MM.1S (cell line): ENCODE measurements around the gene MAP4.

Experiments used
- CTCF ChIP-seq: fragments of 300-600 bp; sonication (generic); IDR thresholded peaks from 2 replicates; pipeline ENCODE4 v1.5.1; 2016; ENCODE audit warnings: antibody characterized with exemption, low read length, mixed read lengths
- EZH2 ChIP-seq: fragments of 300-600 bp; sonication (generic); optimal IDR thresholded peaks from 2 replicates; pipeline ENCODE3; 2017; ENCODE audit warnings: low read depth, mild to moderate bottlenecking, antibody characterized with exemption, low read length, mixed read lengths

- no peak for TF ChIP-seq EZH2
- TF ChIP-seq CTCF, result no peak
These were observed 106.6 kb downstream of the MAP4 start for GRCh38 chr3:47909607-47910006.
